B cell (primary cell): ENCODE data around the gene GPATCH8. TPM values are rescaled to one million over a fixed set of nuclear protein-coding genes. Genes with fewer than 3 reads are reported as not detected.

Experiments used
- ATAC-seq: fragments of 200-7000 bp; cut with Tn5 transposase; one replicate; pipeline ENCODE4 v1.10.0; 2021; ENCODE audit warnings: low read depth, mild to moderate bottlenecking, moderate number of reproducible peaks, moderate library complexity
- CTCF ChIA-PET: fragments of 350-600 bp; sonication (Branson Sonifier 250); formaldehyde crosslinking; loops from one replicate; lab custom pipeline; 2021; ENCODE audit warnings: antibody characterized with exemption, inconsistent platforms; lab: Charles Lee
- POLR2A ChIA-PET: fragments of 350-600 bp; sonication (Branson Sonifier 250); formaldehyde crosslinking; loops from one replicate; lab custom pipeline; 2021; ENCODE audit warnings: antibody characterized with exemption; lab: Charles Lee
- DNase-seq: peaks from one replicate; pipeline ENCODE4 v3.0.0; 2013
- H2AFZ ChIP-seq: 2 replicates; pipeline ENCODE4 v1.6.1; 2012; ENCODE audit warnings: mild to moderate bottlenecking, low read depth, low read length; ENCODE audit not compliant: insufficient read depth, poor library complexity, severe bottlenecking
- H3K27ac ChIP-seq, 2 donors: 1 replicate in 1 of 2; 2 replicates in 1 of 2; pipeline ENCODE4 v1.5.1; 2012 to 2013; ENCODE audit warnings: low read length in 2 of 2, mild to moderate bottlenecking in 2 of 2, moderate library complexity in 1 of 2
- H3K27me3 ChIP-seq, 4 experiments: fragments of 200-600 bp in 1 of 4; sonication (generic) in 1 of 4; replicated peaks in 1 of 4; 1 replicate in 2 of 4; 2 replicates in 2 of 4; pipeline versions ENCODE4 v1.6.1 to v1.7.0; 2013 to 2016; ENCODE audit warnings: low read length in 3 of 4, mild to moderate bottlenecking in 2 of 4, mixed read lengths in 1 of 4, moderate library complexity in 1 of 4; ENCODE audit not compliant: insufficient read depth in 4 of 4, control insufficient read depth in 3 of 4; ENCODE audit errors: control extremely low read depth in 1 of 4
- H3K36me3 ChIP-seq, 2 experiments: replicated peaks in 1 of 2; 1 replicate in 1 of 2; 2 replicates in 1 of 2; pipeline versions ENCODE4 v1.6.1 to v1.7.1; 2013; ENCODE audit warnings: low read length in 1 of 2; ENCODE audit not compliant: insufficient read depth in 2 of 2, control insufficient read depth in 1 of 2; ENCODE audit errors: control extremely low read depth in 1 of 2, extremely low read depth in 1 of 2
- H3K4me1 ChIP-seq, 2 donors: fragments of 200-600 bp in 1 of 2; sonication (generic) in 1 of 2; 1 replicate in 1 of 2; 2 replicates in 1 of 2; pipeline versions ENCODE4 v1.5.1 to v1.6.1; 2013 to 2017; ENCODE audit warnings: low read length in 2 of 2; ENCODE audit not compliant: control insufficient read depth in 2 of 2, insufficient read depth in 2 of 2
- H3K4me2 ChIP-seq: replicated peaks from 2 replicates; pipeline ENCODE3; 2012; ENCODE audit warnings: mild to moderate bottlenecking, low read depth, low read length; ENCODE audit not compliant: poor library complexity, severe bottlenecking
- H3K4me3 ChIP-seq, 5 experiments: fragments of 200-600 bp in 1 of 5; sonication (generic) in 1 of 5; 1 replicate in 3 of 5; 2 replicates in 2 of 5; pipeline versions ENCODE4 v1.5.1 to v1.7.0; 2011 to 2016; ENCODE audit warnings: low read length in 4 of 5, mild to moderate bottlenecking in 4 of 5, low read depth in 2 of 5, control low read depth in 1 of 5, moderate library complexity in 1 of 5; ENCODE audit not compliant: insufficient read depth in 1 of 5; ENCODE audit errors: control extremely low read depth in 1 of 5, extremely low read depth in 1 of 5
- H3K79me2 ChIP-seq: fragments of 200-600 bp; sonication (generic); one replicate; pipeline ENCODE4 v1.6.0; 2016; ENCODE audit warnings: low read length; ENCODE audit not compliant: control insufficient read depth, insufficient read depth
- H3K9ac ChIP-seq: fragments of 200-600 bp; sonication (generic); 2 replicates; pipeline ENCODE4 v1.6.1; 2017; ENCODE audit warnings: mild to moderate bottlenecking, low read length, moderate library complexity
- H3K9me3 ChIP-seq, 3 donors: one replicate each; pipeline versions ENCODE4 v1.6.1 to v1.7.1; 2013; ENCODE audit warnings: low read length in 2 of 3; ENCODE audit not compliant: control insufficient read depth in 2 of 3, insufficient read depth in 1 of 3; ENCODE audit errors: control extremely low read depth in 1 of 3
- H4K20me1 ChIP-seq: 2 replicates; pipeline ENCODE4 v1.6.0; 2012; ENCODE audit warnings: mild to moderate bottlenecking, low read length; ENCODE audit not compliant: insufficient read depth, control insufficient read depth, poor library complexity, severe bottlenecking
- H3K27ac Mint-ChIP-seq: one replicate; pipeline ENCODE4 v1.8.0; 2021; ENCODE audit warnings: mixed read lengths
- H3K27me3 Mint-ChIP-seq: one replicate; pipeline ENCODE4 v1.8.0; 2021; ENCODE audit warnings: mixed read lengths
- H3K4me1 Mint-ChIP-seq: one replicate; pipeline ENCODE4 v1.8.0; 2021; ENCODE audit warnings: mixed read lengths
- H3K4me3 Mint-ChIP-seq: one replicate; pipeline ENCODE4 v1.8.0; 2021; ENCODE audit warnings: mixed read lengths
- H3K9me3 Mint-ChIP-seq: one replicate; pipeline ENCODE4 v1.8.0; 2022; ENCODE audit warnings: mixed read lengths; ENCODE audit not compliant: insufficient read depth
- CTCF ChIP-seq: fragments of 200-600 bp; IDR thresholded peaks from one replicate; pipeline ENCODE4 v1.8.0; 2022; ENCODE audit warnings: antibody characterized with exemption, mild to moderate bottlenecking
- EZH2 ChIP-seq: IDR thresholded peaks from 2 replicates; pipeline ENCODE4 v1.6.1; 2012; ENCODE audit warnings: borderline replicate concordance, low read depth, mild to moderate bottlenecking, moderate library complexity, low read length; ENCODE audit not compliant: insufficient read depth, poor library complexity, severe bottlenecking
- WGBS: methylation state at CpG from one replicate; pipeline ENCODE4 v1.1.5; 2013; ENCODE audit warnings: missing lambda C conversion rate; ENCODE audit not compliant: insufficient coverage; 5-methylcytosine and 5-hydroxymethylcytosine counted together
- intact Hi-C: fragments of 100-400 bp; cut with micrococcal nuclease; formaldehyde crosslinking; loops from one replicate; pipeline ENCODE4 v1.10.0; 2022
- polyA plus RNA-seq: library from polyadenylated mRNA; depleted of rRNA; stranded (reverse); fragments of >200 nt; gene quantifications from 2 replicates; pipeline ENCODE4 v1.2.3, GENCODE V29; 2012
- total RNA-seq, 2 donors: library from RNA; stranded (reverse); fragments of 120-200 nt in 1 of 2; gene quantifications; 1 replicate in 1 of 2; 2 replicates in 1 of 2; pipeline versions ENCODE4 v1.2.3 to v1.2.4, GENCODE V29; 2013 to 2022

The GPATCH8 gene
- total and polyA plus RNA-seq, 2 donors (not counting 1 experiment from before 2014, with no cell fraction given) = 28.3 to 83.4 TPM

GRCh38 chr17:44385287-44386181, 117.7 kb downstream of the GPATCH8 start:
- no peaks in the 10 kb centered on the region for H4K20me1 ChIP-seq
- H3K4me3 ChIP-seq = peak overlapping the region in 4 of 5 experiments; percentile 46 to 68 (median 58)
- H3K9me3 ChIP-seq = peaks cover 0 to 18% (median 0%) of the 10 kb centered on the region in 3 donors
- peak overlapping the region; percentile 78 for H3K9ac ChIP-seq
- peak overlapping the region; percentile 81 for H2AFZ ChIP-seq
- Mint-ChIP-seq H3K4me1 (peaks cover 24% of the 10 kb centered on the region), H3K27ac (no peak overlapping the region), H3K4me3 (peak overlapping the region; percentile 81), H3K9me3 (no peaks in the 10 kb centered on the region), H3K27me3 (peaks cover 39% of the 10 kb centered on the region)
- no peaks in the 10 kb centered on the region for H3K79me2 ChIP-seq
- TF ChIP-seq EZH2 = no peak
- peak; percentile 12 for TF ChIP-seq CTCF
- H3K27ac ChIP-seq = no peak overlapping the region
- H3K4me1 ChIP-seq = peaks cover 22 to 24% of the 10 kb centered on the region in 2 donors
- H3K36me3 ChIP-seq = no peaks in the 10 kb centered on the region
- ATAC-seq (peak; percentile 94), DNase-seq (peak; percentile 83)
- H3K4me2 ChIP-seq = peak overlapping the region; percentile 98
- intact Hi-C loops = no loop called here
- H3K27me3 ChIP-seq = peaks cover 0 to 46% (median 11%) of the 10 kb centered on the region in 4 experiments
- POLR2A ChIA-PET = interaction anchor here (0.7 to 1.0 kb wide), 3 partner anchors 15 to 1282 kb away, joined by 3 to 6 read pairs (median 3); partner anchors contain the start of gene FAM171A2
- WGBS = 12% methylated on average over 67 of the region's 68 CpGs
- CTCF ChIA-PET = interaction anchor here (0.7 to 1.8 kb wide), 3 partner anchors 10 to 55 kb away, joined by 3 to 7 read pairs (median 6); partner anchors contain the start of gene FAM171A2
